Measurements from ENCODE around the gene HEG1.

The HEG1 gene

DNA sequence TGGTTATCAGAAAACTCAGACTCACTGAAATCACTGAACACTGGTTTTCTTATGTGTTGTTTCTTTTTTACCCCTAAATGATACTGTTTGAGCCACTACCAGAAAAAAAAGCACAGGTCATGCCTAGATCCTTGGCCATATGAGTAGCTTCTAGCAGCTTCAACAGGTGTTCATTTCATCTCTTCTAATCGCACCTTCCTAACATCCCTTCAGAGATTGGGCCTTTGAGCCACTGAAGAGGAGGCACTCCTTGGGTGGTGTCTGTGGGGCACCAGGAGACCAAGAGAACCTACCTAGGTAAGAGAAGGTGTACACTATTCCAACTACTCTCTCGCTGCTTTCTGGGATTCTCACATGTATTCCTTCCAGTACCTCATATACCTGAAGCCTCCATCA lies 2.5 kb downstream of the HEG1 start:
- TF ChIP-seq, protein P1, sequence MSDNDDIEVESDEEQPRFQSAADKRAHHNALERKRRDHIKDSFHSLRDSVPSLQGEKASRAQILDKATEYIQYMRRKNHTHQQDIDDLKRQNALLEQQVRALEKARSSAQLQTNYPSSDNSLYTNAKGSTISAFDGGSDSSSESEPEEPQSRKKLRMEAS (IDR thresholded peaks at IDR 0.05): no peak
- TF ChIP-seq CEBPB (IDR thresholded peaks at IDR 0.05) (no peak), NFIC (IDR thresholded peaks at IDR 0.05) (no peak), YY1 (IDR thresholded peaks at IDR 0.05; ENCODE audit: low read depth) (no peak), TAF1 (IDR thresholded peaks at IDR 0.05; ENCODE audit: low read depth) (no peak), FOXM1 (IDR thresholded peaks at IDR 0.05; ENCODE audit: borderline replicate concordance, low read depth) (no peak), EGR1 (IDR thresholded peaks at IDR 0.05) (no peak), TCF12 (IDR thresholded peaks at IDR 0.05; ENCODE audit: low read depth) (no peak), CREB1 (IDR thresholded peaks at IDR 0.05; ENCODE audit: low read depth) (no peak), TEAD4 (IDR thresholded peaks at IDR 0.05) (no peak), RAD21 (IDR thresholded peaks at IDR 0.05; ENCODE audit: low read depth) (no peak), EP300 (IDR thresholded peaks at IDR 0.05; ENCODE audit: borderline replicate concordance) (no peak), ZBTB7A (IDR thresholded peaks at IDR 0.05; ENCODE audit: low read depth) (no peak)
- TF ChIP-seq, protein P2, sequence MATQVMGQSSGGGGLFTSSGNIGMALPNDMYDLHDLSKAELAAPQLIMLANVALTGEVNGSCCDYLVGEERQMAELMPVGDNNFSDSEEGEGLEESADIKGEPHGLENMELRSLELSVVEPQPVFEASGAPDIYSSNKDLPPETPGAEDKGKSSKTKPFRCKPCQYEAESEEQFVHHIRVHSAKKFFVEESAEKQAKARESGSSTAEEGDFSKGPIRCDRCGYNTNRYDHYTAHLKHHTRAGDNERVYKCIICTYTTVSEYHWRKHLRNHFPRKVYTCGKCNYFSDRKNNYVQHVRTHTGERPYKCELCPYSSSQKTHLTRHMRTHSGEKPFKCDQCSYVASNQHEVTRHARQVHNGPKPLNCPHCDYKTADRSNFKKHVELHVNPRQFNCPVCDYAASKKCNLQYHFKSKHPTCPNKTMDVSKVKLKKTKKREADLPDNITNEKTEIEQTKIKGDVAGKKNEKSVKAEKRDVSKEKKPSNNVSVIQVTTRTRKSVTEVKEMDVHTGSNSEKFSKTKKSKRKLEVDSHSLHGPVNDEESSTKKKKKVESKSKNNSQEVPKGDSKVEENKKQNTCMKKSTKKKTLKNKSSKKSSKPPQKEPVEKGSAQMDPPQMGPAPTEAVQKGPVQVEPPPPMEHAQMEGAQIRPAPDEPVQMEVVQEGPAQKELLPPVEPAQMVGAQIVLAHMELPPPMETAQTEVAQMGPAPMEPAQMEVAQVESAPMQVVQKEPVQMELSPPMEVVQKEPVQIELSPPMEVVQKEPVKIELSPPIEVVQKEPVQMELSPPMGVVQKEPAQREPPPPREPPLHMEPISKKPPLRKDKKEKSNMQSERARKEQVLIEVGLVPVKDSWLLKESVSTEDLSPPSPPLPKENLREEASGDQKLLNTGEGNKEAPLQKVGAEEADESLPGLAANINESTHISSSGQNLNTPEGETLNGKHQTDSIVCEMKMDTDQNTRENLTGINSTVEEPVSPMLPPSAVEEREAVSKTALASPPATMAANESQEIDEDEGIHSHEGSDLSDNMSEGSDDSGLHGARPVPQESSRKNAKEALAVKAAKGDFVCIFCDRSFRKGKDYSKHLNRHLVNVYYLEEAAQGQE (IDR thresholded peaks at IDR 0.05; ENCODE audit: low read depth): no peak
- TF ChIP-seq, protein P3, sequence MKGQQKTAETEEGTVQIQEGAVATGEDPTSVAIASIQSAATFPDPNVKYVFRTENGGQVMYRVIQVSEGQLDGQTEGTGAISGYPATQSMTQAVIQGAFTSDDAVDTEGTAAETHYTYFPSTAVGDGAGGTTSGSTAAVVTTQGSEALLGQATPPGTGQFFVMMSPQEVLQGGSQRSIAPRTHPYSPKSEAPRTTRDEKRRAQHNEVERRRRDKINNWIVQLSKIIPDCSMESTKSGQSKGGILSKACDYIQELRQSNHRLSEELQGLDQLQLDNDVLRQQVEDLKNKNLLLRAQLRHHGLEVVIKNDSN (IDR thresholded peaks at IDR 0.05): no peak

DNA sequence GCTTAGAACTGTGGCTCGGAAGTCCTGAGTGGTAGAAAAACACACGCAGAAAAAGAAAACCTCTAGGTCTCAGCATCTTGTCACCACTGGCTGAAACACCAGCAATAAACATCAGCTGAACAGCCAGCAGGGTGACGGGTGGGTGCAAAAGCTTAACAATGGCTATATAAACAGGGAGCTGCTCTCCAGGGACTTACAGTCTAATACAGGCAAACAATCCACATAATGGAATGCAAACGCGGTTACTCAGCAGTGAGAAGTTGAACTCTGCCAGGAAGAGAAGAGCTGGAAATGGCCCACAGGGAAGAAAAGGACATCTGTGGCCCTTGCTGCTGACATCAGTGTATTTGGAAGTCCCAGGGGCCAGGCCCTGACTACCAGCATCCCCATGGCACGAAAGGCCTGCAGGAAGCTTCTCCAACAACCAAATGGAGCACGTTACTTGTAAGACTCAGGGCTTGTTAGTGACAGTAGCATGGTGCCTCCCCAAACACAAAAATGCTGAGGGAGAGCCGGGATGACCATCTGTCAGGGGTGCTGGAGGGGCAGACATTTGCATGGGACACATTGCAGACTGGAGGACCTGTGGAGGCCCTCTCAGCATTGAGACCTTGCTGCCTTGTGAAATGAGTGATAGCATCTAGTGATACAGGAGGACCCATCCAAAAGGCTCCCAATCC lies 3.0 kb downstream of the HEG1 start:
- TF ChIP-seq, protein P3 (IDR thresholded peaks at IDR 0.05): no peak
- TF ChIP-seq NFIC (IDR thresholded peaks at IDR 0.05) (no peak), CEBPB (IDR thresholded peaks at IDR 0.05) (no peak), ZBTB7A (IDR thresholded peaks at IDR 0.05; ENCODE audit: low read depth) (no peak), EP300 (IDR thresholded peaks at IDR 0.05; ENCODE audit: borderline replicate concordance) (no peak), CREB1 (IDR thresholded peaks at IDR 0.05; ENCODE audit: low read depth) (no peak), YY1 (IDR thresholded peaks at IDR 0.05; ENCODE audit: low read depth) (no peak), TCF12 (IDR thresholded peaks at IDR 0.05; ENCODE audit: low read depth) (no peak), RAD21 (IDR thresholded peaks at IDR 0.05; ENCODE audit: low read depth) (no peak), FOXM1 (IDR thresholded peaks at IDR 0.05; ENCODE audit: borderline replicate concordance, low read depth) (no peak), TEAD4 (IDR thresholded peaks at IDR 0.05) (no peak), EGR1 (IDR thresholded peaks at IDR 0.05) (no peak), TAF1 (IDR thresholded peaks at IDR 0.05; ENCODE audit: low read depth) (no peak)
- TF ChIP-seq, protein P2 (IDR thresholded peaks at IDR 0.05; ENCODE audit: low read depth): no peak
- TF ChIP-seq, protein P1 (IDR thresholded peaks at IDR 0.05): no peak

DNA sequence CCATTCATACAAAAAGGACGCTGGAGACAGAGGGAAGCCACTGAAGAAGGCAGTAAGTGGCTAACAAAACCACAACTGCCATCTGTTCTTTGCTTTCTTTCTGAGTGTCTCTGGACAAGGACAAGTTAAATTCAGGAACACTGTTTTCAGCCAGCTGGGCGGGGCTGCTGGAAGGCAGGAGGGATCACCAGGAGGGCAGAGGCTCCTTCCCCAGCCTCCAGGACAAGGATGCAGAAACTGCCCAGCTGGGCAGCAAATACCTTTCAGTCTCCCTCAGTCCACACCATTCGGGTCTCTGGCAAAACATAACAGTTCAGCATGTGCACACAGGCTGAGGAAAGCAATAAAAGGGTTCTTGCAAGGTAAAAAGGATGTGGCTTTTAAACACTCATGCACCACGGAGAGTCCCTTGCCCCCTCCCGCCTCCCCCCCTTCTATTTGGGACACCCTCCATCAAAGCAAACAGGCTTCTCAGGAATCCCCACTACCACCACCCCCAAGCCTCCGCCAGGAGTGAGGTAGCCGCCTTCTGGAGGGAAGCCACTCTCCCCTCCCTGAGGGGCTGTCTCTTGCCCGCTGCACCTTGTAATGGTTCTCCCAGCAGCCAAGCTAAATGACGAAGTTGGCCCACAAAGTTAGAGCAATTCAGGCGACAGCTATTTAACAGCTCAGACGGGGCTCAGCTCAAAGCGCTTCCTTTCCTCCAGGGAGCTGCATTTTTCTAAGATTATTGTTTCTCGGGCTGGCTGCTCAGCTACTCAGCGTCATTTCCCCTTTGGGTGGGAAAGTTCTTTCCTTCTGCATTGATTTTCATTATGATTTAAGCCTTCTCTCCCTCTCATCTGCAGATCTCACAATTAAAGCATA lies 3.8 kb downstream of the HEG1 start:
- no peak for TF ChIP-seq TEAD4 (IDR thresholded peaks at IDR 0.05)
- TF ChIP-seq YY1 (IDR thresholded peaks at IDR 0.05; ENCODE audit: low read depth): no peak
- TF ChIP-seq, protein P1 (IDR thresholded peaks at IDR 0.05): no peak
- TF ChIP-seq EGR1 (IDR thresholded peaks at IDR 0.05): no peak
- no peak for TF ChIP-seq FOXM1 (IDR thresholded peaks at IDR 0.05; ENCODE audit: borderline replicate concordance, low read depth)
- TF ChIP-seq EP300 (IDR thresholded peaks at IDR 0.05; ENCODE audit: borderline replicate concordance): no peak
- no peak for TF ChIP-seq NFIC (IDR thresholded peaks at IDR 0.05)
- no peak for TF ChIP-seq CREB1 (IDR thresholded peaks at IDR 0.05; ENCODE audit: low read depth)
- no peak for TF ChIP-seq ZBTB7A (IDR thresholded peaks at IDR 0.05; ENCODE audit: low read depth)
- TF ChIP-seq TAF1 (IDR thresholded peaks at IDR 0.05; ENCODE audit: low read depth): no peak
- TF ChIP-seq, protein P2 (IDR thresholded peaks at IDR 0.05; ENCODE audit: low read depth): no peak
- no peak for TF ChIP-seq CEBPB (IDR thresholded peaks at IDR 0.05)
- TF ChIP-seq RAD21 (IDR thresholded peaks at IDR 0.05; ENCODE audit: low read depth): no peak
- TF ChIP-seq, protein P3 (IDR thresholded peaks at IDR 0.05): no peak
